A172 (cell line): ENCODE data around the gene GADL1. TPM values are rescaled to one million over a fixed set of nuclear protein-coding genes. Genes with fewer than 3 reads are reported as not detected.
A peak's percentile ranks its signal among the peaks of the same experiment; 100 is the strongest.

ENCODE experiments used
- DNase-seq: peaks from one replicate; pipeline ENCODE4 v3.0.0-alpha.2; 2015; ENCODE audit warnings: low spot score
- total RNA-seq: library from RNA; depleted of rRNA; stranded (reverse); fragments of >200 nt; shearing (Covaris generic); gene quantifications from 2 replicates; pipeline ENCODE4 v1.2.3, GENCODE V29; 2014

The GADL1 gene
- total RNA-seq, 1 experiment from 2014 or later: not detected

GRCh38 chr3:30724863-30725262 lies 169.6 kb downstream of the GADL1 start:
- DNase-seq: no peak

- DNase-seq: no peak
These were observed 171.2 kb downstream of the GADL1 start for GRCh38 chr3:30723211-30723610.

- DNase-seq: no peak
These were observed 173.2 kb downstream of the GADL1 start for GRCh38 chr3:30721314-30721634.

- DNase-seq: peak; percentile 89
These were observed 173.7 kb downstream of the GADL1 start for GRCh38 chr3:30720586-30721313.

- no peak for DNase-seq
These were observed 174.9 kb downstream of the GADL1 start for GRCh38 chr3:30719536-30719935.

- DNase-seq: no peak
These were observed 180.5 kb downstream of the GADL1 start for GRCh38 chr3:30713885-30714503.

GRCh38 chr3:30712991-30713390 lies 181.5 kb downstream of the GADL1 start:
- DNase-seq: no peak

- no peak for DNase-seq
These were observed 182.6 kb downstream of the GADL1 start for GRCh38 chr3:30711867-30712266.

GRCh38 chr3:30711151-30711550 lies 183.3 kb downstream of the GADL1 start:
- no peak for DNase-seq

- DNase-seq: no peak
These were observed 184.4 kb downstream of the GADL1 start for GRCh38 chr3:30710017-30710416.

GRCh38 chr3:30708472-30708871 lies 186.0 kb downstream of the GADL1 start:
- DNase-seq: peak; percentile 16

- DNase-seq: no peak
These were observed 186.6 kb downstream of the GADL1 start for GRCh38 chr3:30707825-30708224.

GRCh38 chr3:30704931-30705890 lies 189.2 kb downstream of the GADL1 start:
- no peak for DNase-seq

- no peak for DNase-seq
These were observed 191.5 kb downstream of the GADL1 start for GRCh38 chr3:30702828-30703397.

- no peak for DNase-seq
These were observed 192.2 kb downstream of the GADL1 start for GRCh38 chr3:30702038-30702827.

GRCh38 chr3:30700702-30701321 lies 193.6 kb downstream of the GADL1 start:
- no peak for DNase-seq

GRCh38 chr3:30699927-30700326 lies 194.5 kb downstream of the GADL1 start:
- no peak for DNase-seq

GRCh38 chr3:30698549-30698948 lies 195.9 kb downstream of the GADL1 start:
- no peak for DNase-seq

GRCh38 chr3:30696896-30697295 lies 197.6 kb downstream of the GADL1 start:
- DNase-seq: no peak

- DNase-seq: no peak
These were observed 198.1 kb downstream of the GADL1 start for GRCh38 chr3:30696403-30696819.
